GM21390 (cell line): ENCODE measurements around the gene TBC1D2.

Experiments
- ATAC-seq: cut with Tn5 transposase; IDR thresholded peaks from one replicate; pipeline ENCODE4 v1.9.1; 2021; ENCODE audit not compliant: unreplicated experiment

The TBC1D2 gene

DNA sequence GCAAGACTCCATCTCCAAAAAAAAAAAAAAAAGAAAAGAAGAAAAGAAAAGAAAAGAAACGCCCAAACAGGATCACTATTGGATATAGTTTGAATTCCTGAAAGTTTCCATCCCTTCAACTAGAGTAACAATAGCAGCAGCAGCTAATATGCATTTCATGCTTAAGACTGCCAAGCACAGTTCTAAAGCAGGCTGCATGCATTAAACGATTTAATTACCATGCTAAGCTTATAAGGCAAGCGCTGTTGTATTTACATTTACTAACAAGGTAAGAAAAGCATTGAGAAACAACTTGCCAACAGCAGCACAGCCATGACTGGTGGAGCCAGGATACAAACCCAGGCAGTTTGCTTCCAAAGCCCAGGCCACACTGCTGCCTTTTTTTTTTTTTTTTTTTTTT is 13.0 kb downstream of the TBC1D2 start:
- no peak for ATAC-seq

GRCh38 chr9:98241357-98242300 is 13.8 kb downstream of the TBC1D2 start:
- no peak for ATAC-seq

GRCh38 chr9:98240475-98240874 is 15.0 kb downstream of the TBC1D2 start:
- ATAC-seq = no peak

DNA sequence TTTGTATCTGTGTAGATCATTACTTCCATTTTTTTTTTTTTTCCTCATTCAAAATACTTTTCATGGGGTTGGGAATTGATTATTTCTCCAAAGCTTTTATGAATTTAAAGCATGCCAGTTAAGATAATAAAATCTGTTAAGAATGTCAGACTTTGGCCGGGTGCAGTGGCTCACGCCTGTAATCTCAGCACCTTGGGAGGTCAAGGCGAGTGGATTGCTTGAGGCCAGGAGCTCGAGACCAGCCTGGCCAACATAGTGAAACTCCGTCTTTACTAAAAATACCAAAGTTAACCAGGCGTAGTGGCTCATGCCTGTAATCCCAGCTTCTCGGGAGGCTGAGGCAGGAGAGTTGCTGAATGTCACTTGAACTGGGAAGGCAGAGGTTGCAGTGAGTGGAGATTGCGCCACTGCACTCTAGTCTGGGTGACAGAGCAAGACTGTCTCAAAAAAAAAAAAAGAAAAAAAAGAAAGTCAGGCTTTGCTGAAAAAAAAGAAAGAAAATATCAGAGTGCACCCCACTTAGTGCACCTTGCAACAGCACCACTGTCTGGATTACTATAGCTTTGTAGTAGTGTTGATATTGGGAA is 18.5 kb downstream of the TBC1D2 start:
- ATAC-seq = no peak

DNA sequence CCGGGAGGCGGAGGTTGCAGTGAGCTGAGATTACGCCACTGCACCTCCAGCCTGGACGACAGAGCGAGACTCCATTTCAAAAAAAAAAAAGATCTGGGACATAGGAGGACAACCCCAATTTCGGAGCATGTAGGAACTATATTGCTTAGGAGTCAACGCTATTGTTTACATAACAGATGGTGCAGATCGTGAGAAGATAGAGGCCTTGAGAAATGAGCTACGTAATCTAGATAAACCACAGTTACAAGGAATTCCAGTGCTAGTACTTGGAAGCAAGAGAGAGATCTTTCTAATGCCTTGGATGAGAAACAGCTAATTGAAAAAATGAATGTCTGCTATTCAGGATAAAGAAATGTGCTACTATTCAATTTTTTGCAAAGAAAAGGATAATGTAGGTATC is 20.3 kb downstream of the TBC1D2 start:
- no peak for ATAC-seq

DNA sequence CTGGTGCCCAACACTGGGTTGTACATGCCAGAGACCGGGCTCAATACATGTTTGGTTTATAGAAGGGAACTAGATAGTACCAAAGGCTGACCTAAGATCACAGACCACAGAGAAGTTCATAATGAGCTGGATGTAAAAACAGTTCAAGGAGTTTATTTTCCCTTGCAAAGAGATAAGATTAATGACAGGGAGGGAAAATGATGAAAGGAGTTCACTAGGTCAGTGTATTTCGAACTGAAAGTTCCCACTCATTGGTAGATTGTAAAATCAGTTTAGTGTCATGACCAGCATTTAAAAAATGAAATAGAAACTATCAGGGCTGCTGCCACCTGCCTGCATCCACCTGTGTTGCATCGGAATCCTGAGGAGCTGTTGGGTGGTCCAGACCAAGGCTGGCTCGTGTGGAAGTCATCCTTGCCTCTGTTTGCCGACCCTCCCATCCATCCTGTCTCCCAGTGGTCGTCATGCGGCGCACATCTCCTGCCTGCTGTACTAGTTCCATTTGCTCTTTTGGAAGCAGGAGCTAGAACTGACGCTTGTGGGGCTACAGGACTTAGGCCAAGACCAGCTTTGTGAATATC is 21.1 kb downstream of the TBC1D2 start:
- no peak for ATAC-seq

GRCh38 chr9:98232926-98233325 is 22.5 kb downstream of the TBC1D2 start:
- ATAC-seq = no peak

DNA sequence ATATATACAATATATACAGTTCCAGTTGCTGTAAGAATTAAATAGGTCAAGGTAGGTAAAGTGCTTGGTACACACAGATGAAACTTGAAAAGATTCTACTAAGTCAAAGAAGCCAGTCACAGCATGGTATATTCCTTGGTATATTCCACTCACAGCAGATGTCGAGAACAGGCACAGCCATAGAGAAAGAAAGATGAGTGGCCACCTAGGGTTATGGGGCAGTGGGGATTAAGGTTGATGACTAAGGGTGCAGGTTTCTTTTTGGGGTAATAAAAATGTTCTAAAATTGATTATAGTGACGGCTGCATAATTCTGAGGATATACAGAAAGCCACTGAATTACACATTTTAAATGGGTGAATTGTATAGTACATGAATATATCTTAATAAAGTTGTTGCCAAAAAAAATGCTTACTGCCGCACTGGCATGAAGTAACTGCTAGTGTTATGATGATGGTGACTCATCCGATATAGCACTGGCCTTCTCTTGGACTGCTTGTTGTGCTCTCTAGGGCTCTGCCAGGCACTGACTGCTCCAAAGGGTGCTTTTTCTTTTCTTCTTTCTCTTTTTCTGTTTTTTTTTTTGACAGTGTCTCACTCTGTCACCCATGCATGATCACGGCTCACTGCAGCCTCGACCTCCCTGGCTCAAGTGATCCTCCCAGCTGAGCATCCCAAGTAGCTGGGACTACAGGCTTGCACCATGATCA is 23.5 kb downstream of the TBC1D2 start:
- ATAC-seq = no peak

GRCh38 chr9:98230789-98231188 is 24.7 kb downstream of the TBC1D2 start:
- ATAC-seq = no peak

DNA sequence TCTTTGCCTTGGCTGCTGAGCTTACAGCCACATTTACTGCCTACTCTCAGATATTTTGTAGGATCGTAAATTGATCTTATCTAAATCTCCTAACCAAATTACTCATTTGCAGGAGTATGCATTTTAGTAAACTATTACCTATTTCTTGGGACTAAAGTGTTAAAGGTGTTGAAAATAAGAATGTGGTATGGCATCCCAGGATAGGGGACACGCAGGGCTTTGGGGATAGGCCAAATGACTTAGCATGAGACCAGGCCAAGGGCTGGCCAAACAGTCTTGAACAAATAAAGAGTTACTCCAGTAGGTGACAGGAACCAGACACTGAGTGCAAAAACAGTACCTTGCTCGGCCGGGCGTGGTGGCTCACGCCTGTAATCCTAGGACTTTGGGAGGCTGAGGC is 25.1 kb downstream of the TBC1D2 start:
- no peak for ATAC-seq

- ATAC-seq = no peak
Measured at GRCh38 chr9:98229620-98230019, 25.8 kb downstream of the TBC1D2 start.

DNA sequence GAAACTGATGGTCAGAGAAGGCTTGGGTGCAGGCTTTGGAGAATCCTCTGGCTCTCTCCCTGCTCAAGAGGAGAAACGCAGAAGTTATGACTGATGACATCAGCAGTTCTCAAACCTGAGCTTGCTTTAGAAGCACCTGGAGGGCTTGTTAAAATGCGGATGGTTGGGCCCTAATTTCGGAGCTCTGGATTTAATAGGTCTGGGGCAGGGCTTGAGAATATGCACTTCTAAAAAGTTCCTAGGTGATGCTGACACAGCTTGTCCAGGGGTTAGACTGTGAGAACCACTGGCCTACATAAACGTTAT is 26.4 kb downstream of the TBC1D2 start:
- no peak for ATAC-seq

- no peak for ATAC-seq
Measured at GRCh38 chr9:98228392-98229089, 26.9 kb downstream of the TBC1D2 start.

DNA sequence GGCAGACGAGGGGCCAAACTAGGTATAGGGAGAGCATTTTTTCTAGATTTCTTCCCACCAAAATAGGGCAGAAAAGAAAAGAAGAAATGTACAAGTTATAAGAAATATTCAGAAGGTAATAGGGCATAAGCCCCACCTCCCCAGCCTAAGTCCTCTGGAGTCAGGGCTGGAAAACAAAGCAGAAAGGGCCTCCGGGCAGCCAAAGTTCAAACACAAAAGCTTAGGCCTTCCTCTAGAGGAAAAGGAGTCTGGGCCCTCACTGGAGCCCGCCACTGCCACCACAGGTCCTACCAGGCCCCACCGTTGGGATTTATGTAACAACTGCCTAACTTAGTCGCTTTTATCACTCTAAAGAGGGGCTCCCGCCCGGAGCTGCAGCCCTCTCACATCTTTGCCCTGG is 27.6 kb downstream of the TBC1D2 start:
- ATAC-seq = no peak

DNA sequence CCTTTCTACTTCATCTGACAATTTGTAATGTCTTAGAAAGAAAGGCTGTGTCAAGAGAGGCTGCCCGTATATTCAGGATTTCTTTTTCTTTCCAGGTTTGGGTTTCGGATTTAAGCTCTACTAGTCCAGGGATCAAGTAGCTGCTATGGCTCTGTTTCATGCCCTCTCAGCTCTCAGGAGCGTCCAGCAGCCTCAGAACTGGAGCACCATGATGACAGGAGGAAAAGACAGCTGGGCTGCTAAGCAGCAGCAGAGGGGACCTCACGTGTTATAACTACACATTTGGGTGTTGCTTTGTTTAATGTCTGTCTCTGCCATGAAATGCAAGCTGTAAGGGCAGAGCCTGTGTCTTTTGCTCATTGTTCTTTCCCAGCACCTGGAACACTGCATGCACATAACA is 28.5 kb downstream of the TBC1D2 start:
- ATAC-seq = no peak

DNA sequence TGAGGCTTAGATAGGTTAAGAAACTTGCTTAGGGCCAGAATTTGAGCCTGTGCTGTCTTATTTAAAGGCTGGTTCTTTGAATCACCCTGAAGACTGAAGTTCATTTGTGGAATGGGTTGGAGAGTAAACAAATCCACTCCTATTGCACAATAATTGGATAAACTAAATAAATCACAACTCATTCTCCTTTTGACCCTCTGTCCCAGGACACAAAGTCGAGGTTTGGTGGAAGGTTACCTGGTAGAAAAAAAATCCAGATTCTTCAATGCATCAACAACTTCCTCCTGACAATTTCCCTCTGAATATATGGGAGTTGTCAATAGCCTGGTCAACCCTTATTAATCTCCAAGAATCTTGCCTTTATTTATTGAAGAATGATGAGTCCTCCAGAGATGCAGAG is 28.9 kb downstream of the TBC1D2 start:
- no peak for ATAC-seq

DNA sequence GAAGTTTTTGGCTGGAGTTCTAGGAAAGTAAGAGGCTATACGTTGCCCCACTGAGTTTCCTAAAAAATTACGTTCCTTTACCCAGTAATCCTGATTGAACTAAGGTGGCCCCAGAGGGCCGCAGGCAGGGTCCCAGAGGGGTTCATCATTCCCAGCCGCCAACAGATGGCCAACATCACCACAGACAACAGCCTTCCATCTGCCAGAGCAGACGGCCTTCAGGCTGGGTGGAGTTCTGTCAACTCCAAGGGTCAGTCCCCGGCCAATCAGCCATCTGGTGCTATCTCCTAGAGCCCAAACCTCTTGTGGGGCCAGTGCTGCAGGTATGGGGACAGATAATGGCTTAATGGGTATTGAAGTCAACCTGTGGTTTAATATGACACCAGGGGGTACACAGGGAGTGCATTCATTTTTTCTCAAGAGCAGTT is 30.4 kb downstream of the TBC1D2 start:
- ATAC-seq = no peak

DNA sequence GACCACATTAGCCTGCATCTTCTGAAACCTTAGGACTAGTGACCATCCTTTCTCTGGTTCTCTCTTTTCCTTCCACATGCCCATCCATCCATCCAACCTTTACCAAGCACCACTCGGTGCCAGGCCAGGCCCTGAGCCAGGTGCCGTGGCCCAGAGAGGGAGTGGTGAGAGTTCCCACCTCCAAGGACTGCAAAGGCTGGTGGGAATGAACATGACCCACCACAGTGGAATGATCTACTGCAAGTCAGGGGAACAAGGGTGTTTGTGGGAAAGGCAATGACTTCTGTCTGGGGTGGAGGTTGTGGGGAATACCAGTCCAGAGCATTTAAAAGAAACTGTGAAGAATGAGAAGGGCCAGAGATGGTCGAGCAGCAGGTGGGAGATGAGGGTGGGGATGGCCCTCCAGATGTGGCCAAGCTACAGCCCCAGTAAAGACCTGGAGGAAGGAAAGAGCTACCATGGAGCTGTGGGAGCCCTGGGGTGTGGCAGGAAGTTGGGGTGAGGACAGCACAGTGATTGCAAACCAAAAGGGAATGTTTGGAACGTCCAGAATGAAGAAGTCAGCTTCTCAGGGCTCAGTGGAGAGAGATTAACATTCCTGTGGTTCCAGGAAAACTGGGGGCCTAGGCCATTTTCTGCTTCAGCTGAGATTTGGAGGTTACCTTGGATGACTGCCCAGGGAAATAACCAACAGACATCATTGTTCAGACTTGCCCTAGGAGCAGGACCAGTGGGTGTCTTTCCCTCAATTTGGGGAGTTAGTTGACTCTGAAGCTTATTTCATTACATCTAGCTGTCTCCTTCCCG is 32.4 kb downstream of the TBC1D2 start:
- no peak for ATAC-seq

DNA sequence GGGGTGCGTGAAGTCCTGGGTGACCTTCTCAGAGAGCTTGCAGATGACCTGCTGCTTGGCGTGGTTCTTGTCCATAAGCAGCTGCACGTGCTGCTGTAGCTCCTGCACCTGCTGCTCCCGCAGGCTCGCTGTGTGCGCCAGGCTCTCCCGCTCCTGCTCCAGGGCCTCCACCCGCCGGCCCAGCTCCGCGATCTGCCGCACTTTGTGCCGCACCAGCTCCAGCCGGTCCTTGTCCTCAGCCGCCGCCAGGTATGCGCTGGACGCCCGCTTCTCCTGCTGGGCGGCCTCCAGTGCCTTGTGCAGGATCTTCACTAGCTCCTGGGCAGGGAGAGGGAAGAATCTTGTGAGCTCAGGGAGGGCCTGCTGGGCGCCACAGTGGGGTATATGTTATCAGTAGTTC is 34.5 kb downstream of the TBC1D2 start:
- no peak for ATAC-seq

- ATAC-seq = no peak
Measured at GRCh38 chr9:98219794-98220370, 35.6 kb downstream of the TBC1D2 start.
